Ovary (tissue), 3 donors: ENCODE data around the gene TXNDC11.

Source experiments
- EP300 ChIP-seq: sonication (generic); formaldehyde crosslinking; IDR thresholded peaks from one replicate; pipeline ENCODE4 v1.6.1; 2017; ENCODE audit warnings: antibody characterized with exemption
- TF ChIP-seq, protein P1 (sequence below), 3 donors: fragments of 450-650 bp in 2 of 3; fragments of 200-600 bp in 1 of 3; IDR thresholded peaks; one replicate each; pipeline versions ENCODE4 v1.5.1 to v1.8.0; 2016 to 2022; ENCODE audit warnings: antibody characterized with exemption in 3 of 3, mild to moderate bottlenecking in 1 of 3
- donor health status: DM: no; HTN: no; CAD: no.

DNA sequence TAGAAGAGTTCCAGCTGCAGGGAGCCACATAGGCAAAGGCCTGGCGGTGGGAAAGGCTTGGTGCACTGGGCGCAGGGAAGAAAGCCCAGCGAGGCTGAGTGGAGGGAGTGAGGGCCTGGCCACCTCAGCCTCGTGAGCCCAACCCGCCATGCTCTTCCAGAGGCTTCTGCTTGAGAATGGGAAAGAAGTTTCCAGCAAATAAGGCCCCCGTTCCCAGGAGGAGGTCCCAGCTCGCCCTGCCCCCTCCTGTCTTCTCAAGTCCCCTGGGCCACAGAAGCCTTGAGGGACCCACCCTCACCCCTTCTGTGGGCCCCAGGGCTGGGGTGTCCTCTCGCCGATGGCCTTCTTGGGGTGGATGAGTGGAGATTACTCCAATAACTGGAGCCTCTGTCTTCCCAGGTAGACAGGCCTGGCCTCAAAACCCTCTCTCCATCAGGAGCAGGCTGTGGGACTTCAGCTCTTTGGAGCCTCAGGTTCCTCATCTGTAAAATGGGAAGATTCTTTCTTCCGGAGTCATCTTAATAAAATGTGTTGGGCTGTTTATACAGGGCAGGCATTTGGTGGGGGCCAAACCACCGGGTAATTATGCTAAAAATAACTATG, 75.3 kb downstream of the TXNDC11 start:
- TF ChIP-seq, protein P1, sequence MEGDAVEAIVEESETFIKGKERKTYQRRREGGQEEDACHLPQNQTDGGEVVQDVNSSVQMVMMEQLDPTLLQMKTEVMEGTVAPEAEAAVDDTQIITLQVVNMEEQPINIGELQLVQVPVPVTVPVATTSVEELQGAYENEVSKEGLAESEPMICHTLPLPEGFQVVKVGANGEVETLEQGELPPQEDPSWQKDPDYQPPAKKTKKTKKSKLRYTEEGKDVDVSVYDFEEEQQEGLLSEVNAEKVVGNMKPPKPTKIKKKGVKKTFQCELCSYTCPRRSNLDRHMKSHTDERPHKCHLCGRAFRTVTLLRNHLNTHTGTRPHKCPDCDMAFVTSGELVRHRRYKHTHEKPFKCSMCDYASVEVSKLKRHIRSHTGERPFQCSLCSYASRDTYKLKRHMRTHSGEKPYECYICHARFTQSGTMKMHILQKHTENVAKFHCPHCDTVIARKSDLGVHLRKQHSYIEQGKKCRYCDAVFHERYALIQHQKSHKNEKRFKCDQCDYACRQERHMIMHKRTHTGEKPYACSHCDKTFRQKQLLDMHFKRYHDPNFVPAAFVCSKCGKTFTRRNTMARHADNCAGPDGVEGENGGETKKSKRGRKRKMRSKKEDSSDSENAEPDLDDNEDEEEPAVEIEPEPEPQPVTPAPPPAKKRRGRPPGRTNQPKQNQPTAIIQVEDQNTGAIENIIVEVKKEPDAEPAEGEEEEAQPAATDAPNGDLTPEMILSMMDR (IDR thresholded peaks at IDR 0.05), result no peak
- no peak for TF ChIP-seq EP300
